ENCODE data around the gene MTREX.
A peak's percentile ranks its signal among the peaks of the same experiment; 100 is the strongest.

MTREX gene

GRCh38 chr5:55338810-55339243, 31.0 kb downstream of the MTREX start:
- no peak overlapping the region for H3K27ac ChIP-seq
- no peak overlapping the region for H3K4me3 ChIP-seq (ENCODE audit: low read depth, low read length)
- H3K27me3 ChIP-seq (replicated peaks): no peaks in the 10 kb centered on the region
- no peak for DNase-seq
- H3K36me3 ChIP-seq (replicated peaks): no peaks in the 10 kb centered on the region
- in situ Hi-C loops (cut with HindIII; ENCODE audit: low pct_ligation_motif_present, low sequenced_read_pairs): no loop called here
- TF ChIP-seq CTCF (IDR thresholded peaks at IDR 0.05; ENCODE audit: low read depth, low read length, missing control alignments): no peak

GRCh38 chr5:55343107-55343506, 35.3 kb downstream of the MTREX start:
- DNase-seq: no peak
- Histone ChIP-seq H3K36me3 (replicated peaks) (peaks cover 18% of the 10 kb centered on the region), H3K27ac (no peak overlapping the region), H3K27me3 (replicated peaks) (no peaks in the 10 kb centered on the region), H3K4me3 (ENCODE audit: low read depth, low read length) (no peak overlapping the region)
- TF ChIP-seq CTCF (IDR thresholded peaks at IDR 0.05; ENCODE audit: low read depth, low read length, missing control alignments): no peak
- in situ Hi-C loops (cut with HindIII; ENCODE audit: low pct_ligation_motif_present, low sequenced_read_pairs): no loop called here

- in situ Hi-C loops (cut with HindIII; ENCODE audit: low pct_ligation_motif_present, low sequenced_read_pairs): no loop called here
- no peak overlapping the region for H3K4me3 ChIP-seq (ENCODE audit: low read depth, low read length)
- TF ChIP-seq CTCF (IDR thresholded peaks at IDR 0.05; ENCODE audit: low read depth, low read length, missing control alignments): no peak
- peaks cover 23% of the 10 kb centered on the region for H3K36me3 ChIP-seq (replicated peaks)
- DNase-seq: no peak
- H3K27me3 ChIP-seq (replicated peaks): no peaks in the 10 kb centered on the region
- H3K27ac ChIP-seq: no peak overlapping the region
These were observed 35.8 kb downstream of the MTREX start for GRCh38 chr5:55343609-55344008.

GRCh38 chr5:55344392-55344992, 36.7 kb downstream of the MTREX start:
- peaks cover 28% of the 10 kb centered on the region for H3K36me3 ChIP-seq (replicated peaks)
- H3K27me3 ChIP-seq (replicated peaks): no peaks in the 10 kb centered on the region
- TF ChIP-seq CTCF (IDR thresholded peaks at IDR 0.05; ENCODE audit: low read depth, low read length, missing control alignments): peak; percentile 85
- H3K27ac ChIP-seq: no peak overlapping the region
- DNase-seq: peak; percentile 87
- H3K4me3 ChIP-seq (ENCODE audit: low read depth, low read length): no peak overlapping the region
- in situ Hi-C loops (cut with HindIII; ENCODE audit: low pct_ligation_motif_present, low sequenced_read_pairs): no loop called here

- TF ChIP-seq CTCF (IDR thresholded peaks at IDR 0.05; ENCODE audit: low read depth, low read length, missing control alignments): no peak
- in situ Hi-C loops (cut with HindIII; ENCODE audit: low pct_ligation_motif_present, low sequenced_read_pairs): no loop called here
- no peaks in the 10 kb centered on the region for H3K27me3 ChIP-seq (replicated peaks)
- peaks cover 35% of the 10 kb centered on the region for H3K36me3 ChIP-seq (replicated peaks)
- H3K4me3 ChIP-seq (ENCODE audit: low read depth, low read length): no peak overlapping the region
- H3K27ac ChIP-seq: no peak overlapping the region
- no peak for DNase-seq
These were observed 37.5 kb downstream of the MTREX start for GRCh38 chr5:55345327-55345726.

- Histone ChIP-seq H3K27me3 (replicated peaks) (no peaks in the 10 kb centered on the region), H3K4me3 (ENCODE audit: low read depth, low read length) (no peak overlapping the region), H3K27ac (no peak overlapping the region), H3K36me3 (replicated peaks) (peaks cover 42% of the 10 kb centered on the region)
- no peak for DNase-seq
- in situ Hi-C loops (cut with HindIII; ENCODE audit: low pct_ligation_motif_present, low sequenced_read_pairs): no loop called here
- no peak for TF ChIP-seq CTCF (IDR thresholded peaks at IDR 0.05; ENCODE audit: low read depth, low read length, missing control alignments)
These were observed 40.0 kb downstream of the MTREX start for GRCh38 chr5:55347786-55348185.
